Measurements from ENCODE around the gene GSDME. TPM values are rescaled to one million over a fixed set of nuclear protein-coding genes. Genes with fewer than 3 reads are reported as not detected.

Gene GSDME
- total RNA-seq, 5 donors from 2014 or later (not counting 1 experiment from before 2014, with no cell fraction given), result 0.38 to 1.1 (median 0.46) TPM; not detected in 1

GRCh38 chr7:24764972-24765744 is 7.9 kb upstream of the GSDME start:
- no peak for DNase-seq
- Histone ChIP-seq H3K4me3 (ENCODE audit: control insufficient read depth in 1 of 2, extremely low read depth in 1 of 2, low read length in 1 of 2) (no peak overlapping the region), H3K9me3 (no peaks in the 10 kb centered on the region), H3K4me1 (ENCODE audit: control insufficient read depth in 1 of 2, extremely low read depth in 1 of 2, insufficient read depth in 2 of 2, low read length in 2 of 2) (no peaks in the 10 kb centered on the region), H3K36me3 (ENCODE audit: control insufficient read depth in 2 of 2, extremely low read depth in 1 of 2, insufficient read depth in 1 of 2, low read length in 1 of 2) (no peaks in the 10 kb centered on the region), H3K27me3 (replicated peaks in 1 of 2; ENCODE audit: control insufficient read depth in 2 of 2, extremely low read depth in 1 of 2, insufficient read depth in 2 of 2, low read length in 1 of 2) (peaks cover under 1 to 4% of the 10 kb centered on the region in 2 experiments), H3K27ac (ENCODE audit: low read length) (no peak overlapping the region)
- peaks cover 0 to under 1% (median 0%) of the 10 kb centered on the region in 3 donors for H3K9me3 Mint-ChIP-seq
- ChIA-PET POLR2A (no interaction called here), CTCF (interaction anchor here in 1 of 2 donors (0.6 to 1.5 kb wide), 2 partner anchors 9 to 1461 kb away, joined by 3 read pairs; no protein-coding TSS in a partner anchor)
- no peaks in the 10 kb centered on the region for H3K4me1 Mint-ChIP-seq
- H3K27me3 Mint-ChIP-seq, result peaks cover 42 to 48% of the 10 kb centered on the region in 2 donors
- no peaks in the 10 kb centered on the region for H3K36me3 Mint-ChIP-seq
- H3K4me3 Mint-ChIP-seq, result no peak overlapping the region
- WGBS (ENCODE audit: insufficient coverage), result 91% methylated on average over 3 of the region's 8 CpGs
- ATAC-seq (replicated peaks in 1 of 4), result no peak
- no peak overlapping the region for H3K27ac Mint-ChIP-seq

GRCh38 chr7:24764011-24764410 is 6.7 kb upstream of the GSDME start:
- ChIA-PET CTCF (interaction anchor here (0.5 to 1.5 kb wide), 2 partner anchors 8 to 1807 kb away, joined by 3 to 4 read pairs; no protein-coding TSS in a partner anchor), POLR2A (interaction anchor here in 1 of 2 donors (0.6 to 1.0 kb wide), 2 partner anchors 9 to 453 kb away, joined by 3 to 6 read pairs; no protein-coding TSS in a partner anchor)
- Mint-ChIP-seq H3K27me3 (peaks cover 49 to 58% of the 10 kb centered on the region in 2 donors), H3K27ac (no peak overlapping the region), H3K36me3 (no peaks in the 10 kb centered on the region), H3K9me3 (no peaks in the 10 kb centered on the region), H3K4me1 (no peaks in the 10 kb centered on the region), H3K4me3 (no peak overlapping the region)
- DNase-seq, result no peak
- H3K27ac ChIP-seq (ENCODE audit: low read length), result no peak overlapping the region
- H3K9me3 ChIP-seq, result no peaks in the 10 kb centered on the region
- no peaks in the 10 kb centered on the region for H3K4me1 ChIP-seq (ENCODE audit: control insufficient read depth in 1 of 2, extremely low read depth in 1 of 2, insufficient read depth in 2 of 2, low read length in 2 of 2)
- no peak overlapping the region for H3K4me3 ChIP-seq (ENCODE audit: control insufficient read depth in 1 of 2, extremely low read depth in 1 of 2, low read length in 1 of 2)
- WGBS (ENCODE audit: insufficient coverage), result no CpG with 5 or more reads among the region's 1 CpG
- no peaks in the 10 kb centered on the region for H3K36me3 ChIP-seq (ENCODE audit: control insufficient read depth in 2 of 2, extremely low read depth in 1 of 2, insufficient read depth in 1 of 2, low read length in 1 of 2)
- peaks cover 4 to 7% of the 10 kb centered on the region in 2 experiments for H3K27me3 ChIP-seq (replicated peaks in 1 of 2; ENCODE audit: control insufficient read depth in 2 of 2, extremely low read depth in 1 of 2, insufficient read depth in 2 of 2, low read length in 1 of 2)
- no peak for ATAC-seq (replicated peaks in 1 of 4)

- WGBS (ENCODE audit: insufficient coverage), result 73% methylated on average over 2 of the region's 5 CpGs
- CTCF ChIA-PET, result no interaction called here
- DNase-seq, result no peak
- Histone ChIP-seq H3K4me3 (ENCODE audit: control insufficient read depth in 1 of 2, extremely low read depth in 1 of 2, low read length in 1 of 2) (no peak overlapping the region), H3K4me1 (ENCODE audit: control insufficient read depth in 1 of 2, extremely low read depth in 1 of 2, insufficient read depth in 2 of 2, low read length in 2 of 2) (no peaks in the 10 kb centered on the region), H3K36me3 (ENCODE audit: control insufficient read depth in 2 of 2, extremely low read depth in 1 of 2, insufficient read depth in 1 of 2, low read length in 1 of 2) (no peaks in the 10 kb centered on the region), H3K9me3 (no peaks in the 10 kb centered on the region), H3K27ac (ENCODE audit: low read length) (no peak overlapping the region), H3K27me3 (replicated peaks in 1 of 2; ENCODE audit: control insufficient read depth in 2 of 2, extremely low read depth in 1 of 2, insufficient read depth in 2 of 2, low read length in 1 of 2) (peaks cover 6 to 9% of the 10 kb centered on the region in 2 experiments)
- Mint-ChIP-seq H3K4me1 (no peaks in the 10 kb centered on the region), H3K36me3 (no peaks in the 10 kb centered on the region), H3K9me3 (no peaks in the 10 kb centered on the region), H3K27ac (no peak overlapping the region), H3K27me3 (peaks cover 55 to 64% of the 10 kb centered on the region in 2 donors), H3K4me3 (no peak overlapping the region)
- ATAC-seq (replicated peaks in 1 of 4), result no peak
- POLR2A ChIA-PET, result interaction anchor here in 1 of 2 donors (1.0 kb wide), 1 partner anchor 10 kb away, joined by 6 read pairs; no protein-coding TSS in a partner anchor
These were observed 6.1 kb upstream of the GSDME start for GRCh38 chr7:24763303-24763901.

GRCh38 chr7:24762771-24763170 is 5.5 kb upstream of the GSDME start:
- Histone ChIP-seq H3K36me3 (ENCODE audit: control insufficient read depth in 2 of 2, extremely low read depth in 1 of 2, insufficient read depth in 1 of 2, low read length in 1 of 2) (no peaks in the 10 kb centered on the region), H3K4me3 (ENCODE audit: control insufficient read depth in 1 of 2, extremely low read depth in 1 of 2, low read length in 1 of 2) (no peak overlapping the region), H3K4me1 (ENCODE audit: control insufficient read depth in 1 of 2, extremely low read depth in 1 of 2, insufficient read depth in 2 of 2, low read length in 2 of 2) (peaks cover 0 to 3% of the 10 kb centered on the region in 2 experiments), H3K27ac (ENCODE audit: low read length) (no peak overlapping the region), H3K9me3 (no peaks in the 10 kb centered on the region), H3K27me3 (replicated peaks in 1 of 2; ENCODE audit: control insufficient read depth in 2 of 2, extremely low read depth in 1 of 2, insufficient read depth in 2 of 2, low read length in 1 of 2) (peaks cover 9 to 15% of the 10 kb centered on the region in 2 experiments)
- DNase-seq (no peak), ATAC-seq (replicated peaks in 1 of 4) (no peak)
- H3K4me1 Mint-ChIP-seq, result peaks cover 0 to 5% (median 4%) of the 10 kb centered on the region in 3 donors
- WGBS (ENCODE audit: insufficient coverage), result 100% methylated on average over 1 of the region's 7 CpGs
- no peaks in the 10 kb centered on the region for H3K36me3 Mint-ChIP-seq
- H3K4me3 Mint-ChIP-seq, result no peak overlapping the region
- ChIA-PET CTCF (interaction anchor here in 1 of 2 donors (0.6 kb wide), 1 partner anchor 35 kb away, joined by 3 read pairs; no protein-coding TSS in a partner anchor), POLR2A (interaction anchor here (0.5 to 0.7 kb wide), 2 partner anchors 413 to 1448 kb away, joined by 3 read pairs; no protein-coding TSS in a partner anchor)
- H3K27ac Mint-ChIP-seq, result no peak overlapping the region
- H3K27me3 Mint-ChIP-seq, result peaks cover 55 to 65% of the 10 kb centered on the region in 2 donors
- no peaks in the 10 kb centered on the region for H3K9me3 Mint-ChIP-seq

GRCh38 chr7:24760968-24761367 is 3.7 kb upstream of the GSDME start:
- H3K4me1 ChIP-seq (ENCODE audit: control insufficient read depth in 1 of 2, extremely low read depth in 1 of 2, insufficient read depth in 2 of 2, low read length in 2 of 2), result peaks cover 1 to 18% of the 10 kb centered on the region in 2 experiments
- no peak overlapping the region for H3K27ac ChIP-seq (ENCODE audit: low read length)
- no peaks in the 10 kb centered on the region for H3K9me3 ChIP-seq
- H3K27ac Mint-ChIP-seq, result peak overlapping the region in 1 of 2 donors; percentile 15
- no peaks in the 10 kb centered on the region for H3K36me3 ChIP-seq (ENCODE audit: control insufficient read depth in 2 of 2, extremely low read depth in 1 of 2, insufficient read depth in 1 of 2, low read length in 1 of 2)
- CTCF ChIA-PET, result no interaction called here
- H3K4me3 ChIP-seq (ENCODE audit: control insufficient read depth in 1 of 2, extremely low read depth in 1 of 2, low read length in 1 of 2), result no peak overlapping the region
- peaks cover 9 to 30% of the 10 kb centered on the region in 2 experiments for H3K27me3 ChIP-seq (replicated peaks in 1 of 2; ENCODE audit: control insufficient read depth in 2 of 2, extremely low read depth in 1 of 2, insufficient read depth in 2 of 2, low read length in 1 of 2)
- POLR2A ChIA-PET, result interaction anchor here in 1 of 2 donors (0.6 kb wide), 1 partner anchor 10 kb away, joined by 5 read pairs; no protein-coding TSS in a partner anchor
- ATAC-seq (replicated peaks in 1 of 4), result no peak
- DNase-seq, result no peak
- peaks cover 59 to 61% of the 10 kb centered on the region in 2 donors for H3K27me3 Mint-ChIP-seq
- no peaks in the 10 kb centered on the region for H3K36me3 Mint-ChIP-seq
- H3K4me3 Mint-ChIP-seq, result no peak overlapping the region
- whole genome bisulfite sequencing (ENCODE audit: insufficient coverage), result no CpG with 5 or more reads among the region's 1 CpG
- peaks cover 9 to 14% (median 13%) of the 10 kb centered on the region in 3 donors for H3K4me1 Mint-ChIP-seq
- H3K9me3 Mint-ChIP-seq, result no peaks in the 10 kb centered on the region
